Epithelial cell of proximal tubule (primary cell): Measurements from ENCODE around the gene GJA1. TPM values are rescaled to one million over a fixed set of nuclear protein-coding genes. Genes with fewer than 3 reads are reported as not detected.
"Not testable (repeated sequence)": the region's sequence is repeated elsewhere in the genome, so short reads cannot be mapped to it uniquely, and the experiment has no call there.

ENCODE experiments used
- DNase-seq: peaks from one replicate; pipeline ENCODE4 v3.0.0-alpha.2; 2011; ENCODE audit warnings: low read depth
- H3K4me3 ChIP-seq: 2 replicates; pipeline ENCODE4 v1.5.1; 2011; ENCODE audit warnings: low read depth, mild to moderate bottlenecking, low read length
- total RNA-seq: library from RNA; depleted of rRNA; stranded (reverse); fragments of >200 nt; gene quantifications from 2 replicates; pipeline ENCODE4 v1.2.3, GENCODE V29; 2015
- TF ChIP-seq, protein P1 (sequence below): conservative IDR thresholded peaks from 2 replicates; pipeline ENCODE4 v1.5.1; 2012; ENCODE audit warnings: low read depth, mild to moderate bottlenecking, low read length

The GJA1 gene
- total RNA-seq, 1 donor from 2014 or later: 165 TPM

DNA sequence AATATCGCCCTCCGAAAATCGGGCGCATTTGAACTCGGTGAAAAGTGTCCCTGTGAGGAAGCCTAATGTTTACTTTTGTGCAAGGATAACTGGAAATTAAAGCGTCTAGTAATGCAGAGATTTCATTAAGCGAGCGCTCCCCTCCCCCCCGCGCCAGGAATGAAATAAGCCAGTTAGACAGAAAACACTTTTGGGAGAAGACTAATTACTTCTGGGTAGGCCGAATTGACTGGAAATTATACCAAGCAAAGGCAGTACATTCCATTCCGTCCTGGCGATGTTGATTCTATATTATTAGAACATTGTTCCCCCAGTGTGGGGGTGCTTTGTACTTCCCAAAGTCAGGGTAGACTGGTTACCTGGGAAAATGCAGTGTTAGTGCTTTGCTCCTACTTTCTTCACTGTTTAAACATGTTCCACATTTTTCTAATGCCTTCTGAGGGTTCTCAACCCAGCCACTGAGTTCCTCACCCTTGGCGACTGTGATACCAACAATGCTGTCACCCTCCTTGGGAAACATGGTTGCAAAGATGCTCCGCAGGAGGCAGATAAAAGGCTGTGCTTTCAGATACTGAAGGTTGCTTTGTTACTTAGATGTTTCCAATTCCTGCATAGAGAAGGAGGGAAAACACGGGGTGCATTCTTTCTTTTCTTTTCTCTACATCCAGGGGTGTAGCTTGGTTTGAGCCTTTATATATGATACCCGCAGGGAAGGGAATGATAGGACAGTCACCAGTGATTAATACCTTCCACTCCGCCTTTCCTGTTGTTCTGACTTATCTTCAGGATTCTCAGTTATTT is 2.6 kb downstream of the GJA1 start:
- TF ChIP-seq, protein P1, sequence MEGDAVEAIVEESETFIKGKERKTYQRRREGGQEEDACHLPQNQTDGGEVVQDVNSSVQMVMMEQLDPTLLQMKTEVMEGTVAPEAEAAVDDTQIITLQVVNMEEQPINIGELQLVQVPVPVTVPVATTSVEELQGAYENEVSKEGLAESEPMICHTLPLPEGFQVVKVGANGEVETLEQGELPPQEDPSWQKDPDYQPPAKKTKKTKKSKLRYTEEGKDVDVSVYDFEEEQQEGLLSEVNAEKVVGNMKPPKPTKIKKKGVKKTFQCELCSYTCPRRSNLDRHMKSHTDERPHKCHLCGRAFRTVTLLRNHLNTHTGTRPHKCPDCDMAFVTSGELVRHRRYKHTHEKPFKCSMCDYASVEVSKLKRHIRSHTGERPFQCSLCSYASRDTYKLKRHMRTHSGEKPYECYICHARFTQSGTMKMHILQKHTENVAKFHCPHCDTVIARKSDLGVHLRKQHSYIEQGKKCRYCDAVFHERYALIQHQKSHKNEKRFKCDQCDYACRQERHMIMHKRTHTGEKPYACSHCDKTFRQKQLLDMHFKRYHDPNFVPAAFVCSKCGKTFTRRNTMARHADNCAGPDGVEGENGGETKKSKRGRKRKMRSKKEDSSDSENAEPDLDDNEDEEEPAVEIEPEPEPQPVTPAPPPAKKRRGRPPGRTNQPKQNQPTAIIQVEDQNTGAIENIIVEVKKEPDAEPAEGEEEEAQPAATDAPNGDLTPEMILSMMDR: no peak
- DNase-seq: no peak
- peak overlapping the region; percentile 59 for H3K4me3 ChIP-seq

DNA sequence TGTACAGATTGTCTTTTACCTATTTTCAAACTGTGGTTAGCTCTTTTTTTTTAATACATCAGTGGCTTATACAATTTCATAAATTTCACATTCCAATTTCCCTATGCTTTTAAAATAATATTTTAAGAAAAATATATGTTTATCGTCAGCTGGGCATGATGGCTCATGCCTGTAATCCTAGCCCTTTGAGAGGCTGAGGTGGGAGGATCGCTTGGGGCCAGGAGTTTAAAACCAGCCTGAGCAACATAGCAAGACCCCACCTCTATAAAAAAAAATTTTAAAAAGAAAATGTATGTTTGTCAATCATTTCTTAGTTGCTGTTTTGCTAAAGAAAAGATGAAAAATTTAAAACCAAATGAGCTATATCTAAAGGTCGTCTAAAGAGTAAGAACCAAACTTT is 3.4 kb downstream of the GJA1 start:
- no peak for DNase-seq
- TF ChIP-seq, protein P1: no peak
- H3K4me3 ChIP-seq: no peak overlapping the region

DNA sequence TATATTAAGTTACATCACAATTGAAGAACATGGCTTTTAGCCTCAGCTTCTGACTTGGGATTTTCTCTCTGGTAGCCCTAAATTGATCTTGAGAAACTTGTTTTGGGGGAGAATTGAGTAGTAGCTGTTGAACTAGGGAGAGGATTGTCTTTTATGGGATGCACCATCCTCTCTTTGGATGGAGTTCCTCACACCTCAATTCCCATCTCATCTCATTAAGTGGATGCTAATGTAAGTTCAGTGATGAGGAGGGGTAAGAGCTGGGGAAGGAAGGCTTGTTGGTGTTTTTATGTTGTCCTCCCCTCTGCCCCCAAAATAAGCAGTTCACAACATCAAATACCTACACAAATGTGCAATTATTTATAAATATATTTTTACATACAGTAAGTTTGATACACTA is 4.0 kb downstream of the GJA1 start:
- no peak overlapping the region for H3K4me3 ChIP-seq
- no peak for DNase-seq
- TF ChIP-seq, protein P1: no peak

DNA sequence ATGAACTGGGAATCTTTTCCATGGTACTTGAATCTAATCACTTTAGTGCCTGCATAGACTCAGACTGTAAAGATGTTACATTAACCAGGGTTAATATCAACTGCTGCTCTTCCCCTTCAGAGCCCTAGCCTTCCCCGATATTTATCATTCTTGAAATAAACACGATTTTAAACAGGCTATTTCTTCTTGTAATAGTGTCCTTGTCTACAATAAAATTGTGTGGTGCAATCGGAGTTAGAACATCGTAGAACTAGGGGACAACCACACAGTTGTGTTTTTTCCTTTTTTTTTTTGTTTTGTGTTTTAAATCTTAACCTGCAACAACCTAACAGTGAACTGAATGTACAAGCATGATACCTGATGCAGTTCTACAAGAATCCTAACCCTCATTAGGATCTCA is 4.5 kb downstream of the GJA1 start:
- TF ChIP-seq, protein P1: no peak
- H3K4me3 ChIP-seq: no peak overlapping the region
- DNase-seq: no peak

DNA sequence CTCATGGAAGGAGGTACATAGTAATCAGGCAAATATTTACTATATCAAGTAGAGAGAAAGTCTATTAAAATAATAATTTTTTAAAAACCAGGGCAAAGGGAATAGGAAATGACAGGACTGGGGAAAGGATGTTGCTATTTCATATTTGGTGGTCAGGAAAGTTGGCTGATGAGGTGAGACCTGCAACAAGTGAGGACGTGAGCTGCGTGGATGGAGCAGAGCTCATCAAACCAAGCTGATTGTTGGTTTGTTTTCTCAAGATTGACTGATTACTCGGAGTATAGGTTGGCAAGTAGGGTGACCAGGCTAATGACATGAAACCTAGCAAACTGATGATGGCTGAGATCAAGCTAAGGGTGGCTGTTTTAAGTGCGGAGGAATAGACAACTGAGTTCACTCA is 6.0 kb downstream of the GJA1 start:
- TF ChIP-seq, protein P1: no peak
- no peak for DNase-seq
- H3K4me3 ChIP-seq: no peak overlapping the region

DNA sequence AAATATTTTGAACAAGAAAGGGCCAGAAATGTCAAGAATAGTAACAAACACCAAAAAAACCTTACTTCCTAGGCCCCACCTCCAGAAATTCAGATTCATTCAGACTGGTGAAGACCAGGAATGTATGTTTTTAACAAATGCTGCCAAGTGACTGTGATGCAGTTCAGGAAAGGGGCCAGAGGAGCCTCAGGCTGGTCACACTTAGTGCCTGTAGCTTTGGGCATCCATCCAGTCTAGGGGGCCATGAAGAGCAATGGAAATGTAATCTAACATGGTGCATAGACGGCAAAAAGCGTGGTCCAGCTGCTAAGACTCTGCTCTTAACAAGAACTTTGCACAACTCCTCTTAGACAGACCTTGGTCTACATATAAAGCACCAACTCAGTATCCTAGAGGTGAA is 7.1 kb downstream of the GJA1 start:
- H3K4me3 ChIP-seq: no peak overlapping the region
- TF ChIP-seq, protein P1: no peak
- no peak for DNase-seq

DNA sequence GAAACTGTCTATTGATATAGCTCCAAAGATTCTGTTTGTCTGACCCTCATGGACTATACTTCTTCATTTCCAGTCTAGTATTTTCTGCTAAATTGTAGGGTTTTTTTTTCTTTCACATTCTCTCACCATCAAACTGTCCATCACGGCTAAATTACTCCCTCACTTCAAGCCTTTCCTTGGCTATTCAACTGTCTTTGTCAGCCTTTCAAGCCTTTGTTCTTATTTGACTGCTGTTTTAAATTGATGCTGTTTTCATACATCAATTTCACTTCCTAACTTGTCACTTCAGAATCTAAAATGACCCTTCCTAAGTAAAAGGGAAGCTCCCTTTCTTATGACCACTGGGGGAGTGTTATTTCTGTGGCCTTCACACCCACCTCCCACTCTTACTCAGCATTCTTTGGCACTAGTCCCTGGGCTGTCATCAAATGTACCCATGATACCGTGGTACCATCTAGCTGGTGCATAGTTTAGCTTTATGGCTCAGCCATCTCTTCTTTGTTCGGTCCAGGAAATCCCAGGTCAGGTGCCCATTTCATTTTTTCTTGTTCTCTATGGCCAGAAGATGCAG is 8.6 kb downstream of the GJA1 start:
- DNase-seq: no peak
- TF ChIP-seq, protein P1: no peak
- no peak overlapping the region for H3K4me3 ChIP-seq

DNA sequence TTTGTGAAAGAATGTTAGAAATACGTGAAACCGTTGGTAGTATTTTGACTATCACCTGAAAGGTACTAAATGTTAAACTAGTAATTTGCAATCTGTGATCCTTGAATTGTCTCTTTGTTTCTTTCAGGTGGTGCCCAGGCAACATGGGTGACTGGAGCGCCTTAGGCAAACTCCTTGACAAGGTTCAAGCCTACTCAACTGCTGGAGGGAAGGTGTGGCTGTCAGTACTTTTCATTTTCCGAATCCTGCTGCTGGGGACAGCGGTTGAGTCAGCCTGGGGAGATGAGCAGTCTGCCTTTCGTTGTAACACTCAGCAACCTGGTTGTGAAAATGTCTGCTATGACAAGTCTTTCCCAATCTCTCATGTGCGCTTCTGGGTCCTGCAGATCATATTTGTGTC is 11.3 kb downstream of the GJA1 start:
- H3K4me3 ChIP-seq, DNase-seq: not testable (repeated sequence)

DNA sequence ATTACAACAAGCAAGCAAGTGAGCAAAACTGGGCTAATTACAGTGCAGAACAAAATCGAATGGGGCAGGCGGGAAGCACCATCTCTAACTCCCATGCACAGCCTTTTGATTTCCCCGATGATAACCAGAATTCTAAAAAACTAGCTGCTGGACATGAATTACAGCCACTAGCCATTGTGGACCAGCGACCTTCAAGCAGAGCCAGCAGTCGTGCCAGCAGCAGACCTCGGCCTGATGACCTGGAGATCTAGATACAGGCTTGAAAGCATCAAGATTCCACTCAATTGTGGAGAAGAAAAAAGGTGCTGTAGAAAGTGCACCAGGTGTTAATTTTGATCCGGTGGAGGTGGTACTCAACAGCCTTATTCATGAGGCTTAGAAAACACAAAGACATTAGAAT is 12.3 kb downstream of the GJA1 start:
- H3K4me3 ChIP-seq, DNase-seq: not testable (repeated sequence)

DNA sequence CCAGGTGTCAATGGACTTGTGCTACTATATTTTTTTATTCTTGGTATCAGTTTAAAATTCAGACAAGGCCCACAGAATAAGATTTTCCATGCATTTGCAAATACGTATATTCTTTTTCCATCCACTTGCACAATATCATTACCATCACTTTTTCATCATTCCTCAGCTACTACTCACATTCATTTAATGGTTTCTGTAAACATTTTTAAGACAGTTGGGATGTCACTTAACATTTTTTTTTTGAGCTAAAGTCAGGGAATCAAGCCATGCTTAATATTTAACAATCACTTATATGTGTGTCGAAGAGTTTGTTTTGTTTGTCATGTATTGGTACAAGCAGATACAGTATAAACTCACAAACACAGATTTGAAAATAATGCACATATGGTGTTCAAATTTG is 13.1 kb downstream of the GJA1 start:
- not testable (repeated sequence) for H3K4me3 ChIP-seq, DNase-seq
